Measurements from ENCODE around the gene MAN1C1. TPM values are rescaled to one million over a fixed set of nuclear protein-coding genes. Genes with fewer than 3 reads are reported as not detected.

Gene MAN1C1
- 0.18 to 0.35 TPM (median 0.19 TPM) in 5 replicates for total RNA-seq (2022; extraction: Qiagen RNA extraction; ENCODE audit: low read depth)

GRCh38 chr1:25616095-25616986 lies at the start of gene MAN1C1:
TSS of gene MAN1C1 (plus strand) at chr1:25616791. CDS start at chr1:25617798, 1,007 bp downstream.

GRCh38 chr1:25799935-25800702 lies 183.5 kb downstream of the MAN1C1 start, which contains the start of gene SELENON:
TSS of gene SELENON (plus strand) at chr1:25800193. CDS start at chr1:25800231, 38 bp downstream.

GRCh38 chr1:25819491-25820246 lies 203.1 kb downstream of the MAN1C1 start, which contains the start of gene MTFR1L:
TSS of gene MTFR1L (plus strand) at chr1:25819954. CDS start at chr1:25823105, 3,151 bp downstream.

Other genes with a start within 250 kb of the MAN1C1 start
- gene RHCE, start 196.0 kb upstream of the MAN1C1 start, total RNA-seq (2022; extraction: Qiagen RNA extraction; ENCODE audit: low read depth) = 0.02 to 0.12 TPM in 2 of 5 replicates, not detected in the others
- gene MACO1, start 185.9 kb upstream of the MAN1C1 start, total RNA-seq (2022; extraction: Qiagen RNA extraction; ENCODE audit: low read depth) = 9.2 to 11.5 TPM (median 9.4 TPM) in 5 replicates
- 8.7 to 10.9 TPM (median 9.5 TPM) in 5 replicates for gene LDLRAP1, start 73.2 kb upstream of the MAN1C1 start, total RNA-seq (2022; extraction: Qiagen RNA extraction; ENCODE audit: low read depth)
- gene SELENON, start 183.4 kb downstream of the MAN1C1 start, total RNA-seq (2022; extraction: Qiagen RNA extraction; ENCODE audit: low read depth) = 52.5 to 65.0 TPM (median 56.7 TPM) in 5 replicates
- 21.7 to 26.1 TPM (median 23.9 TPM) in 5 replicates for gene MTFR1L, start 203.2 kb downstream of the MAN1C1 start, total RNA-seq (2022; extraction: Qiagen RNA extraction; ENCODE audit: low read depth)
- 5.4 to 6.2 TPM (median 6.1 TPM) in 5 replicates for gene AUNIP, start 242.7 kb downstream of the MAN1C1 start, total RNA-seq (2022; extraction: Qiagen RNA extraction; ENCODE audit: low read depth)

Measured in A549 treated with CpdA at 1 μM for 4 hours (cell line).